ENCODE data around the gene TLR4.

Gene TLR4

DNA sequence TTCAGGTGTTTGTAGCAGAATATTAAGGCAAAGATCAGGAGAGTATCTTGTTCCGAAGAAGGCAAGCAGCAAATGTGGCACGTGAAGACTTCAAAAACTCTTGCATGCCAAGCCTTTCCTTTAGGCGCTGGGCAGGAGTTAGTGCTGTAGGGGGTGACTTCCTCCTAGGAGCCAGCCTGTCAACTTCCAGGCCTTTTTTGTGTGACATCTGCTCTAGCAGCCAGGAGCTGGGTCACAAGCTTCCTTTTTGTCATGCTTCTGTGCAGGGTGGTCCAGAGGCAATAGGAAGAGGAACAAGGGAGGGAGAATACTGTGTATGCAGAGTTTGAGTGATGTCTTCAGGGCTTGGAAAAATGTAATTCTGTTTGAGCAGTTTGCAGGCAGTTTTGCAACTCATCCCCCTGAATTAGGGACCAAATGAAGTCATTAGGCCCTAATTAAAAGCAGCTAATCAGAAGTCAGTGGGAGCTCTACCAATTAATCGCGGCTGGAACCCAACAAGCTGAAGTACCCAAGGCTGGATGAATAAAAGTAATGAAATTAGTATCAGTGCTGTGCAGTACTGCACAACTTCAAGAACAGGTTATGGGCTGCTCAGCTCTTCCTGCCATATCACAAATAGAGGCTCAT is 53.5 kb downstream of the TLR4 start:
- TF ChIP-seq ELF4 (IDR thresholded peaks at IDR 0.05) (no peak), FOXA1 (IDR thresholded peaks at IDR 0.05) (no peak)
- ChIA-PET POLR2A (no interaction called here), CTCF (no interaction called here)
- no peak for DNase-seq (ENCODE audit: extremely low spot score)

DNA sequence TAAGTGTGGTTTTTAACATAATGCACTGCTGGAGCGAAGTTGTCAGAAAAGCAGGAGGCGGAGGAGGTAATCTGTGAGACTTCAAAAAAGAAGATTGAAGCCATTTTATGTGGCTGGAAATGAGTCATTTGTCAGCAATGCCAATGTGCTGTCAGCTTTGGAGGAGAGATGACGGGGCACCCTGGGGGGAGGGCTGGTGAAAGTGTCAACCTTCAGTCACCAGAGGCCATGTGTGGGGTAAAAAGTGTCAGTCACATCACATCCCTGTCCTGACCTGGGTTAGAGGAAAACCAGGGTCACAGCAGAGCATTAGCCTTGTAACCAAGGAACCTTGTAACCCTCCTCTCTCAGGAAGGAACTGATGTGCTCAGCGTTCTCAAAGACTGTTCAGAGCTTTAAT is 59.1 kb downstream of the TLR4 start:
- ChIA-PET CTCF (interaction anchor here (0.6 kb wide), 1 partner anchor 107 kb away, joined by 3 read pairs; no protein-coding TSS in a partner anchor), POLR2A (no interaction called here)
- no peak for DNase-seq (ENCODE audit: extremely low spot score)
- TF ChIP-seq HDGF (IDR thresholded peaks at IDR 0.05; ENCODE audit: borderline replicate concordance) (no peak), ARNT (IDR thresholded peaks at IDR 0.05) (no peak), TARDBP (IDR thresholded peaks at IDR 0.05) (no peak), FOXM1 (IDR thresholded peaks at IDR 0.05; ENCODE audit: borderline replicate concordance) (no peak), CTBP1 (IDR thresholded peaks at IDR 0.05; ENCODE audit: borderline replicate concordance) (no peak), NFRKB (IDR thresholded peaks at IDR 0.05) (no peak), ELF4 (IDR thresholded peaks at IDR 0.05) (no peak), FOXK2 (IDR thresholded peaks at IDR 0.05) (no peak), LEF1 (IDR thresholded peaks at IDR 0.05; ENCODE audit: borderline replicate concordance) (no peak)
- TF ChIP-seq, protein P1, sequence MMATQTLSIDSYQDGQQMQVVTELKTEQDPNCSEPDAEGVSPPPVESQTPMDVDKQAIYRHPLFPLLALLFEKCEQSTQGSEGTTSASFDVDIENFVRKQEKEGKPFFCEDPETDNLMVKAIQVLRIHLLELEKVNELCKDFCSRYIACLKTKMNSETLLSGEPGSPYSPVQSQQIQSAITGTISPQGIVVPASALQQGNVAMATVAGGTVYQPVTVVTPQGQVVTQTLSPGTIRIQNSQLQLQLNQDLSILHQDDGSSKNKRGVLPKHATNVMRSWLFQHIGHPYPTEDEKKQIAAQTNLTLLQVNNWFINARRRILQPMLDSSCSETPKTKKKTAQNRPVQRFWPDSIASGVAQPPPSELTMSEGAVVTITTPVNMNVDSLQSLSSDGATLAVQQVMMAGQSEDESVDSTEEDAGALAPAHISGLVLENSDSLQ (IDR thresholded peaks at IDR 0.05), result no peak

DNA sequence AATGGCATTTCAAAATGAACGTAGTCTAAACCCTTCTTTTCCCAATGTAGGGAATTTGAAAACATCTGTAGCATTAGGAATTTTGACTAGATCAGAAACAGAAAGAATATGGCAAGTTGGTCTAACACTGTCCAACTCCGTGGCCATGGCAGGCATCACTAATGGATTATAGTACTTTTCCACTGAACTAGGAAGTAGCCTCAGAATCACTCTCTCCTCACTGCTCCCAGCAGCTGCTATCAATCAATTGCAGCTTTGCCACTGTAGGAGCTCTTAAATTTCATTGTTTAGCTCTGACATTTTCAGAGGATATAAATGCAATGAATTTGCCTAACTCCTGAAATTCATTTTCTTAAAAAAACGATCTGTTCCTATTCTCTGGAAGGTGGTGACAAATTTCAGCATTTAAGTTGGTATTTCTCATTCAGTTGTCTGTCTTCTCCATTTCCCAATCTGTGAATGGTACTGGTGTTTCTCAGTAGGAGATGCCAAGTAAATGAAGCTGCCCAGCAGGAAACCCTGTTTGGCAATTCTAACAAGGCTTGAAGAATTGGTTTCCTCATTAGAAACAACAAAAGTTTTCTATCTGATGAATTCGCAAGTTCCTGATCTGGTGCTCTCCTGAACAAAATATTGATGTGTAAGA is 64.7 kb downstream of the TLR4 start:
- ChIA-PET POLR2A (no interaction called here), CTCF (no interaction called here)
- TF ChIP-seq L3MBTL2 (conservative IDR thresholded peaks at IDR 0.05), result no peak
- no peak for TF ChIP-seq SUZ12 (IDR thresholded peaks at IDR 0.05)
- TF ChIP-seq BHLHE40 (IDR thresholded peaks at IDR 0.05; ENCODE audit: borderline replicate concordance), result no peak
- TF ChIP-seq HDGF (IDR thresholded peaks at IDR 0.05; ENCODE audit: borderline replicate concordance), result no peak
- no peak for TF ChIP-seq ARNT (IDR thresholded peaks at IDR 0.05)
- TF ChIP-seq SP1 (IDR thresholded peaks at IDR 0.05), result no peak
- TF ChIP-seq TARDBP (IDR thresholded peaks at IDR 0.05), result no peak
- no peak for TF ChIP-seq LEF1 (IDR thresholded peaks at IDR 0.05; ENCODE audit: borderline replicate concordance)
- TF ChIP-seq FOXM1 (IDR thresholded peaks at IDR 0.05; ENCODE audit: borderline replicate concordance), result no peak
- TF ChIP-seq ZNF384 (IDR thresholded peaks at IDR 0.05), result no peak
- no peak for TF ChIP-seq FOXA1 (IDR thresholded peaks at IDR 0.05)
- TF ChIP-seq, protein P1 (IDR thresholded peaks at IDR 0.05), result no peak
- no peak for DNase-seq (ENCODE audit: extremely low spot score)

DNA sequence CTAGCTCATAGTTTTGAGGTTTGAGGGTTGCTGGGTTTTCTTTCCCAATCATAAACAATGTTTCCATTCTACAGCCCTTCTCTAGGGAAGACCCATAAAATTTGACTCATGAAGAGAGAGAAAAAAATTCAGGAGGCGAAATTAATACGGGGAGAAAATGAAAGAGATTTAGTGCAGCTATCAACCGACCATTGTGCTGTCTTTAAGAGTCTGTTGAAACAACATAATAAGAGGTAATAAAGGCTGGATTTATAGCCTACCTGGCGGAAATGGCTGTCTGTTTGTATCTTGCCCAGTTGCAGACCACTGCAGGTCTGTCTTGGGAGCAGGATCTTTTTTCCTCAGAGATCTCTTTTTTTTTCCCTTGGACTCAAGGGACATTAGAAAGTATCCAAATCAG is 66.9 kb downstream of the TLR4 start:
- ChIA-PET POLR2A (no interaction called here), CTCF (no interaction called here)
- TF ChIP-seq BHLHE40 (IDR thresholded peaks at IDR 0.05; ENCODE audit: borderline replicate concordance), result no peak
- no peak for TF ChIP-seq FOXA1 (IDR thresholded peaks at IDR 0.05)
- no peak for TF ChIP-seq L3MBTL2 (conservative IDR thresholded peaks at IDR 0.05)
- TF ChIP-seq HDGF (IDR thresholded peaks at IDR 0.05; ENCODE audit: borderline replicate concordance), result no peak
- TF ChIP-seq NFRKB (IDR thresholded peaks at IDR 0.05), result no peak
- TF ChIP-seq, protein P1 (IDR thresholded peaks at IDR 0.05), result no peak
- TF ChIP-seq ARNT (IDR thresholded peaks at IDR 0.05), result no peak
- TF ChIP-seq FOXK2 (IDR thresholded peaks at IDR 0.05), result no peak
- TF ChIP-seq CTBP1 (IDR thresholded peaks at IDR 0.05; ENCODE audit: borderline replicate concordance), result no peak
- TF ChIP-seq TARDBP (IDR thresholded peaks at IDR 0.05), result no peak
- TF ChIP-seq SP1 (IDR thresholded peaks at IDR 0.05), result no peak
- TF ChIP-seq LEF1 (IDR thresholded peaks at IDR 0.05; ENCODE audit: borderline replicate concordance), result no peak
- no peak for TF ChIP-seq FOXM1 (IDR thresholded peaks at IDR 0.05; ENCODE audit: borderline replicate concordance)
- TF ChIP-seq ZNF384 (IDR thresholded peaks at IDR 0.05), result no peak
- TF ChIP-seq SUZ12 (IDR thresholded peaks at IDR 0.05), result no peak
- TF ChIP-seq ELF4 (IDR thresholded peaks at IDR 0.05), result no peak
- no peak for DNase-seq (ENCODE audit: extremely low spot score)

DNA sequence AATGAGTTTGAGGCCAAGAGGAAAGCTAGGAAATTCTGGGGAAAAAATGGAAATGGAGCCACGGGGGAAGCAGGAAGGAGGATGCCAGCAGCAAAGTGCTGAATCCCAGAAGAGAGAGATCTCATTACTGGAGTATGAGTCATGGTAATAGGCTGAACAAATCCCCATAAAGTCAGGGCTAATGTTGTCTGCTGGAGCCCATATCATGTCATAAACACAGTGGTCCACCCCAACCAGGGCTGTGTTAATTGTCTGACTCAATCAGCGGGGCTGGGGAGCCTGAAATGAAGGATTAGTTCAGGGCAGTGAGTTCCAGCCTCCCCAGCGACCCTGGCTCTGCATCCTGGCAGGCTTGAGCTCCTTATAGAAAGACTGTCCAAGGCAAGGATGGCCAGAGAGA is 68.8 kb downstream of the TLR4 start:
- peak; percentile 7 for DNase-seq (ENCODE audit: extremely low spot score)
- ChIA-PET POLR2A (no interaction called here), CTCF (no interaction called here)
- TF ChIP-seq ZNF384 (IDR thresholded peaks at IDR 0.05) (no peak), FOXM1 (IDR thresholded peaks at IDR 0.05; ENCODE audit: borderline replicate concordance) (no peak), FOXK2 (IDR thresholded peaks at IDR 0.05) (no peak), ELF4 (IDR thresholded peaks at IDR 0.05) (no peak), TARDBP (IDR thresholded peaks at IDR 0.05) (no peak), BHLHE40 (IDR thresholded peaks at IDR 0.05; ENCODE audit: borderline replicate concordance) (no peak), SP1 (IDR thresholded peaks at IDR 0.05) (no peak), CTBP1 (IDR thresholded peaks at IDR 0.05; ENCODE audit: borderline replicate concordance) (no peak), LEF1 (IDR thresholded peaks at IDR 0.05; ENCODE audit: borderline replicate concordance) (no peak), HDGF (IDR thresholded peaks at IDR 0.05; ENCODE audit: borderline replicate concordance) (no peak), ARNT (IDR thresholded peaks at IDR 0.05) (no peak), SUZ12 (IDR thresholded peaks at IDR 0.05) (no peak), FOXA1 (IDR thresholded peaks at IDR 0.05) (no peak), NFRKB (IDR thresholded peaks at IDR 0.05) (no peak), L3MBTL2 (conservative IDR thresholded peaks at IDR 0.05) (no peak)
- TF ChIP-seq, protein P1 (IDR thresholded peaks at IDR 0.05), result no peak
